COLO668 (cell line): ENCODE data around the gene TMEM31.
"Not testable (repeated sequence)": the region's sequence is repeated elsewhere in the genome, so short reads cannot be mapped to it uniquely, and the experiment has no call there.

ENCODE experiments used
- DNase-seq: peaks from one replicate; lab custom pipeline; 2025; ENCODE audit not compliant: unreplicated experiment; lab: John Stamatoyannopoulos, UW

The TMEM31 gene

DNA sequence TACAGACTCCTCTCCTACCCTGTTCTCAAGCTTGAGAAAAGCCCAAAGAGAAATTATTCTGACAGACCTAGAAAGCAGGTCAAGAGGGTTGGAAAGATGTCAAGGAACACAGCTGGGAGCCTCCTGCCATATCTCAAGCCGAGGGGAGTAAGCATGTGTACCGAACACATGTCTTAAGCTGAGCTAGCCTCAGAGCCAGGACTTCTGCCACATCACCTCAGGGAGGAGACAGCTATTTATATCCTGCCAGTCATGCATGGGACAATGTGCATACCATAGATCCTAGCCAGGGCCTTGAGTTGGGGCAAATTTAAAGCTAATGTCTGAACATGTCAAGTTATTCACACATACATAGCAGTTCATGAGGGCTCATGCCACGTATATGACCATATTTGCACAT lies 11.8 kb downstream of the TMEM31 start:
- no peak for DNase-seq

DNA sequence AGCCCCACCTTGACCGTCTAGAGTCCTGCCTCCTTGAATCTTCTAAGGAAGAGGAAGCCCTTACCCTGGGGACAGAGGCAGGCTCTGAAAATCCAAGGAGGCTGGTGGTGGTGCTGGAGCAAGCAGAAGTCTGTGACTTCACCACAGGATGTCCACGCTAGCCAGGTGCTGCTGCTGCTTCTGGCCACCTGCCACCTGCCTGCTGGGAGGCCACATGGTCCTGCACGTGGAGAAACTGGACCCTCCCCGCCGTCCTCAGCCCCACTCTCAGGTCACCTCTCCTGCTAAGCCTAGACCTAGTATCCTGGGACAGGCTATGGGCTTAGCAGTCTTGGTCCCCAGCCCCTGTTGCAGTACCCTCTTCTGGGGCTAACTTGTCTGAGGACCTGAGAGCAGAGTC lies 15.8 kb downstream of the TMEM31 start:
- DNase-seq = peak; percentile 1

DNA sequence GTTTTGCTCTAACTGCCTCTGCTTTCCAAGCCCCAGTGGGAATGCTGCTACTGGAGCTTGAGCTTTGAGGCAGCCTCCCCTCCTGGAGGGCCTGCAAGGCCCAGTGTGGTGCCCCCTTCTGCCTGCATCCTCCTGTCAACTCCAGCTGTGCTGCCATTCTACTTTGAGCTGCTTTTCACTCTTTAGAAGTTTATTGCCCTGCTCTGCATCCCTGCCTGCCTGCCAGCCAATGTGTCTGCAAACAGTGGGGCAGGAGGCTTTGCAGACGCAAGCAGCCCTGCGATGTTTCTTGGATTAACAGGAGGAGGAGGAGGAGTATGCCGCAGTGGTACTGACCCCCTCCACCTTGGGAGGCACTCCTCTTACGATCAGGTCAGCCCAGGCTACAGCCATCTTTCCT lies 16.4 kb downstream of the TMEM31 start:
- DNase-seq = no peak

DNA sequence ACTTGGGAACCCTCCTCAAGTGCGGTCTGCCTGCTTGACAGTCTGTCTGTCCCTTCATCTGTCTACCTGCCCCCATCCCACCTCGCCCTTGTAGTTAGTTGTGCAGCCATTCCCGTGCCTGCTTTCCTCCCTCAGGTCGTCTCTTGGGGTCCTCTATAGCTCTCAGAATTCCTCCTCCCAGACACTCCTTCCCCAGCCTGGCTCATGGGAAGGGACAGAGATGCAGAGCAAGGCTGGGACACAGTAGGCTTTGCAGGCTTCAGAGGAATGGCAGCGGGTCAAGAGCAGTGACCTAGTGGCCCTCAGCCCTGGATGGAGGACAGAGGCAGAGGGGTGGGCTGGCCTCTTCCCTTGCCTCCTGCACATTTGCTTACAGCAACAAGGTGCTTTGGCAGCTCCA lies 18.3 kb downstream of the TMEM31 start:
- DNase-seq = no peak

DNA sequence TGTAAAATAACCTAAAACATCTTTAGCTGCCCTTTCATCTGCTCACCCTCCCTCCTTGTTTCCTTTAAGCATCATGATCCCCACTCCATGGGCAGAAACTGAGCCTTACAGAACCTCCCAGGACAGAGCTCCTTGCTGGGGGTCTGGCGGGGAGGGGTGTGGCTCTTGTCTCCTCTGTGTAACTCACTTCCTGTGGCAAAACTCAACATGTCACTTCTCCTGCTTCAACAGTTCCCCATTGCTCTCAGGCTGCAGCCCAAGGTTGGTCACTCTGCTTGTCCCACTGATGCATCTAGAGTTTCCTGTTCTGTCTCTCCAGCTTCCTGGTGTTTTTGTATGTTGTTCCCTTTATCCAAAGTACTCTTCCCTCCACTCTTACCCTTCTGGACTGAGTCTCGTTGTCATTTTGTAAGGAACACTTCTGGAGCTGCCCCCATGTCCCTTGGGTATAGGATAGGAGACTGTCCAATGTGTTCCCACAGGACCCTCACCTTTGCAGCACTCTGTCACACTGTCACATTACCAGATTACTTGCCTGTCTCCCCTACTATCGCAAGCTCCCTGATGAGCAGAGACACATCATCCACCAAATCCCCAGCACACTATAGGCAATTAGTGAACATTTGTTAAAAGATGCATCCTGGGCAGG lies 19.6 kb downstream of the TMEM31 start:
- DNase-seq = no peak

DNA sequence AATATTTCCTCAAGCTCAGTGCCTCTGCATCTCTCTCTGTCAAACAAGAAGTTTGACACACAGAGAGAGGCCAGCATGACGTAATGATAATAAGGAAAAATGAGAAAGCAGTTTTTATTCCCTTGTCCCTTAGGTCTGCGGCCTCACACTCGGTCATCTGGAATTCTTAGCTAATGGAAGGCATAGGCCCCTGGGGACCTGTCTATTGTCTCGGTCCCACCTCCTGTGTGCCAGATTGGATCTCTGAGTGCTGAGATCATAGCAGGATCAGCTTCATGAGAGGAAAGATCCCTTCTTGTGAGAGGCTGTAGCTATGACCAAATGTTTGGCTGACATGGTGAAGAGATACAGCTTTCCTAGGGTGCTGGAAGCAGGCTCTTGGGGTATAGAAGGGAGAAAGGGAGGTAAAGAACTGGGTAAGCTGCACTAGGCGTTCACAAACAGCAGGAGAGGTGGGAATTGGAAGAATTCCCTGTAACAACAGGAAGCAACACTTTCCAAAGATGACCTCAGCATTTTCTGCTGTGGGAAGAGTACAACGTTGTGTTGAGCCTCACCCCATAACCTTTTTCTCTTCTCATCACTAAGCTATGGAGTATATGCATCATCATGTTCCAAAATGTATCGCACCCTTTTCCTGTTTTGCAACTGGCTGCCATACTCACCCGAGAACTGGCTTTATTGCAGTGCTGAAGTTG lies 20.2 kb downstream of the TMEM31 start:
- DNase-seq = no peak

DNA sequence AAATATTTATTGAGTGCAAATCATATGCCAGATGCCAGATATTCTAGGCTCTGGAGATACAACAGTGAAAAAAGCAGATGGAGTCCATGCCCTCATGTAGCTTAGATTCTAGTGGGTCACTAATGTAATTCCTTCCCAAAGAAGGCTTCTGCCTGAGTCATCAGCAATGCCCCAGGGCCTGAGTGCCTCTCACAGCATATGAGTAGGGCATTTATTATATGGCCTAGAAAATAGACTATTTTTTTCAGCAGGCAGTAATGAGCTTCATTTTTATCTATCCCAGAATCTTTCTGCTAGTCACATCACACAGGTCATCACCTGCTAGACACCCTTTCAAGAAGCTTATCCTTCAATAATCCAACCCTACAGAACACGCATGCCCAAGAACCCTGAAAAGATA lies 22.3 kb downstream of the TMEM31 start:
- no peak for DNase-seq

DNA sequence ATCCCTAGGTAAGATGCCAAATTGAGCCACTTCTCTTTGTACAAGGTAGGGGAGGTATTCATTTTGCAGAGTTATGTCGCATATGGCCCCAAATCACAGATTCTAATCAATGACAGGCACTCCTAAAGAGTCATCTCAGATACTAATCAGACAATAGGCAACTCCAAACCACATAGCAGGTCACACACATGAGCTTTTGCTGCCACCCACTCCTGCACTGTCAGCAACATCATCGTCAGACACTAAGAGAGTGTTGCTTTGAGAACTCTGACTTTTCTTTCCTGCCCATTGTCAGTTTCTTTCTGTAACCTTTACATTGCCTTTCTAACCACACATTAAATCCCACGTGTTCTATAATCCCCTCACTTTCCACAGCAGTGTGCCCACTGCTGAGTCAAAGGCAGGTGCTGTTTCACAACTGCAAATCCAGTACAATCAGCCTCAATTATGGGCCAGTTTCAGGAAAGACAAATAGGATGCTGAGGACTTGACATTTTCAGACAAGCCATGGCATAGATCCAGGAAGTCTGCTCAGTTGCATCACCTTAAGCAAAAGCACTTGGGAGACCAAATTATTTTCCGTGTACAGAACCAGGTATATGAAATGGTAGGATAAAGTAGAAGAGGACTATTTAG lies 23.5 kb downstream of the TMEM31 start:
- no peak for DNase-seq

DNA sequence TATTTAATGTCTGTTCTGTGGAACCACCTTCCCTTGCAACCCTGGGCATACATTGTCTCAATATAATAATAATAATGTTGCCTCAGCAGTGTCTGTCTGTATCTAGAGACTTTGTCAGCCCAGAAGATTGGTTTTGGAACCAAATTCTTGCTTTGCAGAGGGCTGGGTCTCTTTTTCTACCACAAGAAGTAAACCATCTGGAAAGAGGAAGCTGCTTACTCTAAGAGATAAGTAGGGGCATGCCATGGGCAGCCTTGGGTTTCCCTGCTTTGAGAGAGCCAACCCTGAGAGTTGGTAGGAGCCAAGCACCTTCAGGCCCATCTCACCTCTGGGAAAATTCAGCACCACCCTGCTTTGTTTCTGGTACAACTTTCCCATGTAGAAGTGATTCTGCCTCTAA lies 27.0 kb downstream of the TMEM31 start:
- no peak for DNase-seq

DNA sequence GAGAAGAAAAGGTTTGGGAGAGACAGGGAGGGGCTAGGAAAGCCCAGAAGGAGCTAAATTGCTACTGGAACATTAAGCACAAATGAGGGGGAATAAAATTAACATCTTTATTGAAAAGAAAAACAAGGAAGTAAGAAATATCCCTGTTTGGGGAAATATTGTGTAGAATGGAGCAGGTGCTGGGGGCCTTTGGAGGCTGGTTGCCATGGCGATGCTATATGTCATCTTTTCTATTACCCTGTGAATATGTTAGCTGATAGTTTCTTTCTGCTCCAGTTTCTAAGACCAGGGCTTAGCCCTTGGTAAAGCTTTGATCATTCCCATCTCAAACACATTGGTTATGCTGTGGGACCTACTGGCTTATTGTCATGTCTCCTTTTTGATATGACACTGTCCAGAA lies 28.7 kb downstream of the TMEM31 start:
- DNase-seq = no peak

DNA sequence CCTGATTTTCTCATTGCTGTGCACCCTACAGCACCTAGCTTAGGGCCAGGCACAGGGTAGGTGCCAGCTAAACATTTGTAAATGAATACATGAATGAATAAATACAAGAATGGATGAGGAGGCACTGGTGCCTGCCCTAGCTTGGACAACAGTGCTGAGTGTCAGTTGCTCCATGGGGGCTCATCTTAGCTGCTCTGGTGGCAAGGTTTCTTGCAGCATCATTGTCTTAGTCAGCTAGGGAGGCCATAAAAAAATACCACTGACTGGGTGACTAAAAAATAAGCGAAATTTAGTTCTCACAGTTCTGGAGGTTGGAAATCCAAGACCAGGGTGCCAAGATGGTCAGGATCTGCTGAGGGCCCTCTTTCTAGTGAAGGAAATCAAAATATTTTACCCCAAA lies 31.2 kb downstream of the TMEM31 start:
- no peak for DNase-seq

DNA sequence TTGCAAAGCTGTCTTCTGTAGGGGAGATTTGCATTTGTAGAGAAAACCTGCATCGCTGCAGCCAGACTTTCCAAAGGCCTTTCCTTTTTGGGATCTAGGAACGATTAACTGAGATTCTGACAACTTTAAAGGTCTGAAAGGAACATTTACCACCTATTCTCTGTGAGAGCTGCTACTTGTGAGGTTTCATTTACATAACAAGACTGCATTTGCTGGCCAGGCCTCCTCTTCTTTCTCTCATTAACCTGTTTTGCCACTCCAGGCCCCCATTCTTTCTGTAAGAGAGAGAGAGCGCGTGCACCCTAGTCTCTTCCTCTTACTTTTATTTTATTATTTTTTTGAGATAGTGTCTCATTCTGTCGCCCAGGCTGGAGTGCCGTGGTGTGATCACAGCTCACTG lies 31.6 kb downstream of the TMEM31 start:
- no peak for DNase-seq

DNA sequence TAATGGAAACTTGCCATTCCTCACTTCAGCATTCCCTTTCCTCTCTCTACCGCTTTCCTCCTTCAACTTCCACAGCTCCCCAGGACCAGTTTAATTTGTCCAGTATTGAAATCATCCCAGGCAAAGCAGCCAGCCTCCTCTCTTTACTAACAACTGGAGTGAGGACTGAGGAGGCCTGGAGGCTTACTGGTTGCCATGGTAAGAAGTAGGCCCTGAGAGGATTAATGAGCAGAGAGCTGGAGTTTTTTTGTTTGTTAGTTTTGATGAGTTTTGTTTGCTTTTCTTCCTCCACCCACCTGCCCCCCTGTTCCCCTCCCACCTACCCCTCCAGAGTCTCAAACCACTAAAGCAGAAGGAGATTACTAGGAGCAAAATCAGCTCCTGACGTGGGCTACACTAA lies 36.5 kb downstream of the TMEM31 start:
- no peak for DNase-seq

DNA sequence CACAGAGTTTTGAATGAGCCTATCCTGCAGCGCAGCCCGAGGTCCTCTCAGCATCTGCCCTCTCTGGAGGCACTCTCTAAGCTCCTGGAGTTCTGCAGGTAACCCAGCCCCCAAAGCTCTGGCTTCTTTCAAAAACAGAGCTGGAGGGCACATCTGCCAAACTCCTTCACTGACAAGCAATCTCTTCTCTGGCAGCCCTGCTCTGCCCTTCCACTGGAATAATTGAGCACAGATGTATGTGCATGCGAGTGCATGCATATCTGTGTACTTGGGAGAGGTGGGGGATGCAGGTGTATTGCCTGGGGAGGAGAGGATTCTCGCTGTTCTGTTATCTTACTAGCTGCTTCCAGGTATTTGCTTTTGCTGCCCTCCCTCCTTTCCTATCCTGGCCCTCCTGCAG lies 43.7 kb downstream of the TMEM31 start:
- DNase-seq = no peak

DNA sequence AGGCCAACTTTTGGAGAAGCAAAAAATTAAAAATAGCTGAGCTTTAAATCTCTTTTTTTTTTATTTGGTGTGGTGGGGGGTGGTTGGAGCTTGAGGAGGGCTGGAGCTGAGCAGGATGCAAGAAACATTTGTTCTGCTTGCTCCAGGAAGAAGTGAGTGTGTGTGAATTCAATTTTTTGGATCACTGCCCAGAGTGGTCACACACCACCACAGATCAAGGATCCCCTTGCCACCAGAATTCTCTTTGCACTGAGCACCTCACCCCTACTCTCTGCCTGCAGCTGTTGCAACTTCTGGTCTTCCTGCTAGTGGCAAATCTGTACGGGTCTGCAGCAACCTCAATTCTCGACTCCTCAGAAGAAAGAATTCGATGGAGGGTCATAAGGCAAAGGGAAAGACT lies 46.0 kb downstream of the TMEM31 start:
- DNase-seq = no peak

DNA sequence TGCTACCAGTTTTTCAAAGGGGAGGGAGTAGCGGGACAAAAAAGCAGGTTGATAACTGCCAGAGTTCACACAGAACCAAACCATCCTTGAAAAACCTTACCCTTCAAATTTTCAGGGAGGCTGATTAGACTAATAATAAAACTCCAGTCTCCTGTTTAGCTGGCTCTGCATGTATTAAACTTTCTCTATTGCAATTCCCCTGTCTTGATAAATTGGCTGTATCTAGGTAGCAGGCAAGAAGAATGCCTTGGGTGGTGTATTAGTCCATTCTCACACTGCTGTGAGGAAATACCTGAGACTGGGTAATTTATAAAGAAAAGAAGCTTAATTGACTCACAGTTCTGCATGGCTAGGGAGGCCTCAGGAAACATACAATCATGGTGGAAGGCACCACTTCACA lies 47.8 kb downstream of the TMEM31 start:
- DNase-seq = no peak

DNA sequence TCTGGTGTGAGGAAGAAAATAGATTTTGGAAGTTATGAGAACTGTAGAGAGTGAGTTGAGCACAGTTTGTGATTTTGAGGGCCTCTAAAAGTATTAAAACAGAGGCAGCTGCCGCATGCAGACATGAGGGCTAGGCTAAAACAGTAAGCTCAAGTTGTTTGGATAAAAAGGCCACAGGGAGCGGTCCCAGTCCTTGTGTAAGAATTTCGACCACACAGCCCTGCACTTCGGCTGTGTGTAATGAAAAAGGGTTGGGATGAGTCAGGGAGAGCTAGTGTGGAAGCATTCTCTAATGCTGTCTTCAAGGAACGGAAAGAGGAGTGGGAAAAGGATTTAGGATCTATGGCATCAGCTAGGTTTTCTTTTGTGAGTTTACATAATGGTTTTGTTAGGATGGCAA lies 52.8 kb downstream of the TMEM31 start:
- DNase-seq = not testable (repeated sequence)
